Stimulated activated CD8-positive, alpha-beta memory T cell treated with anti-CD3 and anti-CD28 coated beads, Interleukin-15, amount 100 ng/mL, for 1 hour (primary cell): ENCODE results near the gene ZNF346.

ENCODE experiments used
- DNase-seq: peaks from one replicate; pipeline ENCODE4 v3.0.0-alpha.2; 2020; ENCODE audit warnings: low read depth

Gene ZNF346

DNA sequence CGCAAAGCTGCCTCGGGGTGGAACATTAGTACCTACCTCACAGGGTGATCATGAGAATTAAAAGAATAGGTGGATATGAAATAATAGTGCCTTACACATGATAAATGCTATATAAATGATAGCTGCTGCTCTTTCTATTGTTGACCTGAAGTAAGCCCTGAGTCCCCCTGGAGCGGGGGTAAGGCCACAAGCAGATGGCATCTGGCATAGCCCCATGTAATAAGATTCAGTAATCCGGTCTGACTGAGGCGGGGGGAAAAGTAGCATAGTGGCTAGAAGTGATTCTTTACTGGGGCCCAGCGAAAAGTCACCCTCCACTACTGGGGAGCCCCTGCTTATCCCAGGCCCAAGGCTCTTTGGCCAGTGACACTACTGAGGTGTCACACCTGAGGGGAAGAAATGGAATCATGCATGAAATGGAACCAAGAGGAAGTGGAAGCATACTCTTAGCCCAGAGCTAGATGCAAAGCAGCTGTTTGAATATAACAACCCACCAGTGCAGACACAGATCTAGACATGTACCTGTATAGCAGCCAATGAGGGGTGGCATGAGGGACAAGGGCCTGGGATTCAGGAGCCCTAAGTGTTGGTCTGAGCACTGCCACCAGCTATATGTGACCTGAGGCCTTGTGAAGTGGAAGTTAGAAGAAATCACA, 48.2 kb downstream of the ZNF346 start:
- no peak for DNase-seq

DNA sequence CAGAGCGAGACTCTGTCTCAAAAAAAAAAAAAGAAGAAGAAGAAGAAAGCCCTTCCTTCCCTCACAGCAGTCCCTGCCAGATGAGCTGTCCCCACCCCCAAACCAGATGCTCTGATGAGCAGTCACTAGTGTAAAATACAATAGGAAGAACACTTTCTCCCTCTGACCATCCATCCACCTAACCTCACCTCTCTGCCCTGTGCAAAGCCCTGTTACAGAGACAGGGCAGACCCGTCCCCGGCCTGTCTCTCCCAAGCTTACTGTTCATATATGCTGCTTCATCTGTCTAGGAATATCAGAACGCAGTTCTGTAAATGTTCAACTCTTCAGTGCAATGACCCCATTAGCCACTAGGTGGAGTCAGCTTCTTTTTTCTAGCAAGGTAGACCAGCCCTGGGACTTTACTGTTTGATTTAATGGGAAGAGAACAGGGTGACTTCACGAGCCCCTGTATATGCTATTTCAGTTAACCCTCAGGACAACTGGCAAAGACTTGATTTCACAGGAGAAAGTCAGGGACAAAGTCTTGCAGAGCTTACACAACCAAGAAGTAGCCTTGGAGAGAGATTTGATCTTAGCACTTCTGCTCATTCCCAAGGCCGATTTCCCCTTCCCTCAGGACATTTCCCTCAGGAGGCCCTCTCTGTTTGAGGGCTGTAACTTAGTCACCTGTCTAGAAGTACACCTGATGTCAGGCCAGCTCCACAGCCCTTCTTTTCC, 49.3 kb downstream of the ZNF346 start:
- DNase-seq = peak; percentile 60

DNA sequence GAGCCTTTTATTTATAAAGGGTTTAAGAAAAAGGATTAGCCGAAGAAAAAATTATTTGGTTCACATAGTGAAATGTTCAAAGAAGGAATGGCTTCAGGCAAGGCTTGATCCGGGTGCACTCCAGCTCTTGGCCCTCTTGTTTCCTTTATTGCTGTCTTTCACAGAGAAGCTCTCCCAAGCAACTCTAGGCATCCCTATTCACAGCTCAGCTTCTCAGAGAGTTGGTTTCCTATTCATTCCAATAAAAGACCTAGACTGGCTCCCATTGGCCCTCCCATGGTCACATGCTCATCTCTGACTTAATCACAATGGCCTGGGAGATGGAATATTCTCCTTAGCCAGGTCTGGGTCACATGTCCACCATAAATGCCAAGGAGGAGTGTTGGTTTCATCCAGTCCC, 54.8 kb downstream of the ZNF346 start:
- no peak for DNase-seq

- no peak for DNase-seq
Observed at GRCh38 chr5:177079606-177080005, 57.1 kb downstream of the ZNF346 start.

DNA sequence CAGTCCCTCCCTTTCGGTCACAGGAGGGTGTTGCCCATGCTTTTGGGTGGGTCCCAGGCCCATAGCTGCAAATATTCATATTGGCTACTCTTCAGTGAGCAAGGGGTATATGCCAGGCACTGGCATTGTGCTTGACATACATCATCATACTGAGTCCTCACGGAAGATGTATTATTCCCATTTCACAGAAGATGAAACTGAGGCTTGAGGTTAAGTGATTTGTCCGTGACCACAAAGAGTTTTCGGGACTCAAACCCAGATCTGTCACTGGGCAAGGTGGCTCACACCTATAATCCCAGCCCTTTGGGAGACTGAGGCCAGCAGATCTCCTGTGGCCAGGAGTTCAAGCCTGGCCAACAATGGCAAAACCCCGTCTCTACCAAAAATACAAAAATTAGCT, 57.8 kb downstream of the ZNF346 start:
- DNase-seq = no peak

DNA sequence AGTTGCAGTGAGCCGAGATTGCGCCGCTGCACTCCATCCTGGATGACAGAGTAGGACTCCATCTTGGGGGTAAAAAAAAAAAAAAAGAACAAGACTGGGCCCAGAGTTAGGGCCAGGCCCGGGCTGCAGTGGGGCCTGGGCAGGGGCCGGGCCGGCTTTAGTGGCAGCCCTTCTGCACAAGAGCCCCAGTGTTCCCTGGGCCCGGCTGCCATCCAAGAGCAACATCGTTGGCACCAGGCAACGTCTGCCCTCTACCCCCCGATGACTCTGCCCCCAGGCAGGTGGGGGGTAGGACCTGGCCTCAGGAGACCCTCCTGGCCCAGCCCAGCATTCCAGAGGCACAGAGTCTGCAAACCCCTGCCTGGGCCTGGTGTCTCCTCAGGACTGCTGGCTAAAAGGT, 59.4 kb downstream of the ZNF346 start:
- no peak for DNase-seq

DNA sequence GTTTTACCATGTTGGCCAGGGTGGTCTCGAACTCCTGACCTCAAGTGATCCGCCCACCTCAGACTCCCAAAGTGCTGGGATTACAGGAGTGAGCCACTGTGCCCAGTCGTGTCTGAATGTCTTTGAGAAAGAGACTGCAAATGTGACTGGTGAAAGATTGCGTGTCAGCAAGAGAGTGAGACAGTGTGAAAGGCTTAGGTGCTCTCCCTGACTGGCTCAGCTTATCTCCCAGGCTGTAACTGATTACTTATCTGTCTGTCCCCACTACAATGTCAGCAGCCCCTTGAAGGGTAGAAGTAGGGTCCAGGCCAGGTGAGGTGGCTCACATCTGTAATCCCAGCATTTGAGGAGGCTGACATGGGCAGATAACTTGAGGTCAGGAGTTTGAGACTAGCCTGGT, 60.9 kb downstream of the ZNF346 start:
- no peak for DNase-seq

DNA sequence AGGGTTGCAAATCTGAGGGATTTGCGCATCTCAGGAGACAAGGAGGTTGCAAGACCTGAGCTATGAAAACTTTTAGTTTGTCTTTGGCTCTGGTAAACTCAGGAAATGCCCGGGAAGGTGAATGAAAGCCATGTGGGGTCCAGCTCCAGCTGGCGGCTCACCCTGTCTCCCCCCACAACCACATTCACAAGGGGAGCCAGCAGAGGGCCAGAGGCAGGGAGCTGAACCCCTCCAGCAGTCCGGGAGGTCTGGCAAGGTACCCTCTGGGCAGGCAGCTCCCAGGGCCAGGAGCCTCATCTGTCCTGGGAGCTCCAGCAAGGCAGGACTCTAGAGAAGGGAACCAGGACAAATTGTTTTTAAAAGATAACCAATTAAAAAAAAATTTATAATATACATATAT, 61.7 kb downstream of the ZNF346 start:
- no peak for DNase-seq

DNA sequence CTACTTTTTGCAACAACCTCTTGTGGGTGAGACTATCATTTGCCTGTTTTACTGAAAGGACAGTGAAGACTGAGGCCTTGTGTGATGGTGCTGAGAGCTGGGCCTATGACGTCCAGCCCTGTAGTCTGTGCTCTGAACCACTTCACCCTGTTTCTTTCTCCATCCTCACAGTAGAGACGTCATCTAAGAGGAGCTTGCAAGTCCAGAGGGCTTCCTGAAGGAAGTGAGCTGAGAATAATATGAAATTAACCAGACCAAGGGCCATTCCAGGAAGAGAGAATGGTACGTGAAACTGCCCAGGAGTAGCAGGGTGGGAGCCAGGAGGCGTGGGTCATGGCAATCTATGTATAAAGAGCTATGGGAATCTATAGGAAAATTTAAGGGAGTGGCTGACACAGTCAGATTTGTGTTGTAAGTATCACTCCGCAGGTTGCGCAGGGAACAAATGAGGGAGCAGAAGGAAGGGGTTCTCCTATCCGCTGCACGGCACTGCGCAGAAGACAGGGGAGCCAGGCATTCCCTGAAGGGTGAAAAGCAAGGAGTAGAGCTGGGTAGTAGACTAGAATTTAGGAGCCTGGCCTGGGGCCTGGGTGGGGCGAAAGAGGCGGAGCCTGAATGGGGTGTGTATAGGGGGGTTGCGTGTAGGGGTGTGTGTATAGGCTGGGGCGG, 63.6 kb downstream of the ZNF346 start:
- no peak for DNase-seq

GRCh38 chr5:177086654-177087397, 64.3 kb downstream of the ZNF346 start, which contains the start of gene FGFR4:
Gene FGFR4, plus strand, starts transcription at chr5:177086915. Its CDS starts 2,688 bp downstream, at chr5:177089603.
- peak; percentile 30 for DNase-seq

DNA sequence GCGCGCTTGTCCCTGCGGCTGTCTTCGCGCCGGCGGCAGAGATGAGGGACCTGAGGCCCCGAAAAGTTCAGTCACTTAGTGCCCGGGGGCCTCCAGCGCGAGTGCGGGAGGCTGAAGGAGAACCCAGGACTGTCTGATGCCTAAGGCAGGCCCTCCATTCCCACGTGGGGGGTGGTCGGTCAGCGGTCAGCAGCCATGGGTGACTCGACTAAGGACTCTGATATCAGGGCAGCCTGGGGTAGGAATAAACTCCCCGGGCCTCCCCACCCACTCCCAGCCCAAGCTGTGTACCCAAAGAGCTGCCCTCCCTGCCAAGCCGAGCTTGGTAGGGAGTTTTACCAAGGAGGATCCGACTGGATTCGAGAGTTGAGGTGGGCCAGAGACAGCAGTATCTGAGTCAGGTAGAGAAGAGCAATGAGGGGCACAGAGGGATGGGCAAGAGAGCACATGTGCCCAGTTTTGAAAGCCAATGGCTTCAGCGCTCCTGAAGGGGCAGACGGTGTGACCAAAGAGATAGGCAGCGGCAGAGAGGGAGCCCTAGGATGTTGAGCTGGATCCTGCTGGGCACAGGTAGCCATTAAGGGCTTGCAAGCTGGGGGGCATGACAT, 65.0 kb downstream of the ZNF346 start:
- DNase-seq = no peak

DNA sequence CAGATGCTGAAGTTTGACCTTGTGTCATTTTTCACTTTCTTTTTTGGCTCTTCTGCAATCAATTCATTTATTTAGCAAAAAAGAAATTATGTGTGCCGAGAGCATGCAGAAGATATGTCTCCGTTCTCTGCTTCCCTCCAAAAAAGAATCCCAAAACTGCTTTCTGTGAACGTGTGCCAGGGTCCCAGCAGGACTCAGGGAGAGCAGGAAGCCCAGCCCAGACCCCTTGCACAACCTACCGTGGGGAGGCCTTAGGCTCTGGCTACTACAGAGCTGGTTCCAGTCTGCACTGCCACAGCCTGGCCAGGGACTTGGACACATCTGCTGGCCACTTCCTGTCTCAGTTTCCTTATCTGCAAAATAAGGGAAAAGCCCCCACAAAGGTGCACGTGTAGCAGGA, 66.6 kb downstream of the ZNF346 start:
- no peak for DNase-seq

DNA sequence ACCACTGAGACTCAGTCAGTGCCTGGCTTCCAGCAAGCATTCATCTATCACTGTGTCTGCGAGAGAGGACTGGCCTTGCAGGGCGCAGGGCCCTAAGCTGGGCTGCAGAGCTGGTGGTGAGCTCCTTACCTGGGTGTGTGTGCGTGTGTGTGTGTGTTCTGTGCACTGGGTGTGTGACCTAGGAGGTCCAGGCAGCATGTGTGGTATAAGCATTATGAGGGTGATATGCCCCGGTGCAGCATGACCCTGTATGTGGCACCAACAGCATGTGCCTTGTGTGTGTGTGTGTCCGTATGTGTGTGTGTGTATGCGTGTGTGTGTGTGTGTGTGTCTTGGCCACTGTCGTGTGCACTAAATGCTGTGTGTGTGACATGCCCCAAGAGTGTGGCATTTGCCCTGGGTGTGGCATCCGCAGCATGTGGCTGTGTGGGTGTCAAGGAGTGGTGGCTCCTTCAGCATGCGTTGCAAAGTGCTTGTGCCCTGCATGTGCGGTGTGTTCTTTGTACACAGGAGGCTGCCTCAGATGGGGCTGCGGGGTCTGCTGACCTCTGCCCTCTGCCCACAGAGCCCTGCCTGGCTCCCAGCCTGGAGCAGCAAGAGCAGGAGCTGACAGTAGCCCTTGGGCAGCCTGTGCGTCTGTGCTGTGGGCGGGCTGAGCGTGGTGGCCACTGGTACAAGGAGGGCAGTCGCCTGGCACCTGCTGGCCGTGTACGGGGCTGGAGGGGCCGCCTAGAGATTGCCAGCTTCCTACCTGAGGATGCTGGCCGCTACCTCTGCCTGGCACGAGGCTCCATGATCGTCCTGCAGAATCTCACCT, 67.5 kb downstream of the ZNF346 start:
- no peak for DNase-seq

GRCh38 chr5:177090813-177091212, 68.3 kb downstream of the ZNF346 start:
- DNase-seq = no peak

GRCh38 chr5:177091232-177091631, 68.7 kb downstream of the ZNF346 start:
- no peak for DNase-seq

- no peak for DNase-seq
Observed at GRCh38 chr5:177092178-177093081, 69.9 kb downstream of the ZNF346 start.

GRCh38 chr5:177093082-177093712, 70.7 kb downstream of the ZNF346 start:
- no peak for DNase-seq

DNA sequence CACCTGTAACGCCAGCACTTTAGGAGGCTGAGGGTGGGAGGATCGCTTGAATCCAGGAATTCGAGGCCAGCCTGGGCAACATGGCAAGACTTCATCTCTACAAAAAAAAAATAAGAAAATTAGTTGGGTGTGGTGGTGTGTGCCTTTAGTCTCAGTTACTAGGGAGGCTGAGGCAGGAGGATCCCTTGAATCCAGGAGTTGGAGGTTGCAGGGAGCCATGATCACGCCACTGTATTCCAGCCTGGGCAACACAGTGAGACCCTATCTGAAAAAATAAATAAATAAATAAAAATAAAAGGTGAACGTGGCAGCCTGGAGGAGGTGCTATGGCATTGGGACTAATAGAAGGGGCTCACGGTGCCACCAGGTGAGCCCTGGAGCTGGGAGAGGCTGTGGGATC, 71.3 kb downstream of the ZNF346 start:
- DNase-seq = no peak

DNA sequence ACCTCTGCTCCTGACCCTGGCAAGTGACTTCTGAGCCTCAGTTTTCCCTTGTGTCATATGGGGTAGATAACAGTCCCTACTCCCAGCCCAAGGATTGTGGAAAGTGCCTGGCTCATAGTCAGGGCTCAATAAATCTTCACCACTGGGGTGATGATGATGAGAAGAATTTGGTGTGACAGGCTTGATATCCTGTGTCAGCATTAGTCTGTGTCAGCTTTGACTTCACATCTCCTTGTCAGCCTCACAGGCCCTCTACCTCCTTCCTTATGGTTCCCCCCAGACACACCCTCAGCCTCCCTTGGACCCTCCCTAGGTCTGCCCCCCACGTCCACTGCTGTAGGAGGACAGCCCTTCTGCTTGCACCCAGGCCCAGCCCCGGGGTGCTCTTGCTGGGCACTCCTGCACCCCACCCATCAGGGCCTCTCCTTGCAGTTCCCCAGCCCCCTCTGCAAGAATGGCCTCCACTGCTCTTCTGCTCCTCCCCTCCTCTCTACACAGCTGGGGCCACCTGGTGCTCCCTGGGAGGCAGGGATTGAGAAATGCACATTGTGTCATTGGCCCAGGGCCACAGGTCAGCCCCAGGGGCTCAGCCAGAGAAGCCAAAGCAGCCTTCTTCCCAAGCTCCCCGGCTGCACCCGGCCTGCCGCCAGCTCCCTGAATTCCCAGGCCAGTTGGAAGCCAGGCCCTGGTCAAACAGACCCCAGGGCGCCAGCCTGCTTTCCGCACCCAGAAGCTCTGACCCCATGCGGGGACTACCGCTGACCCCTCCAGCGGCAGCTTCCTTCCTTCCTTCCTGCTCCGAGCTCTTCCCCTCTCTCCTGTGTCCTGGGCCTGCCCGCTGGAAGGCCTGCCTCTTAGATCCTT, 72.0 kb downstream of the ZNF346 start:
- no peak for DNase-seq
